HG03097 (cell line): ENCODE data around the gene PUS10.
A peak's percentile ranks its signal among the peaks of the same experiment; 100 is the strongest.
"Not testable (repeated sequence)": the region's sequence is repeated elsewhere in the genome, so short reads cannot be mapped to it uniquely, and the experiment has no call there.

Source experiments
- ATAC-seq: cut with Tn5 transposase; IDR thresholded peaks from one replicate; pipeline ENCODE4 v1.9.1; 2021; ENCODE audit not compliant: unreplicated experiment, low FRiP score

Gene PUS10

GRCh38 chr2:61013382-61013781, 4.7 kb downstream of the PUS10 start:
- no peak for ATAC-seq

- ATAC-seq = not testable (repeated sequence)
These were observed 5.8 kb downstream of the PUS10 start for GRCh38 chr2:61012303-61012702.

GRCh38 chr2:61011678-61012077, 6.4 kb downstream of the PUS10 start:
- ATAC-seq = no peak

- no peak for ATAC-seq
These were observed 8.7 kb downstream of the PUS10 start for GRCh38 chr2:61009355-61009754.

- no peak for ATAC-seq
These were observed 11.5 kb downstream of the PUS10 start for GRCh38 chr2:61006486-61007105.

- ATAC-seq = no peak
These were observed 12.3 kb downstream of the PUS10 start for GRCh38 chr2:61005736-61006135.

GRCh38 chr2:60998628-60999545, 19.2 kb downstream of the PUS10 start:
- ATAC-seq = no peak

- no peak for ATAC-seq
These were observed 23.9 kb downstream of the PUS10 start for GRCh38 chr2:60994131-60994530.

- peak; percentile 90 for ATAC-seq
These were observed 25.1 kb downstream of the PUS10 start for GRCh38 chr2:60992985-60993392.

- ATAC-seq = no peak
These were observed 26.4 kb downstream of the PUS10 start for GRCh38 chr2:60991644-60992043.

- no peak for ATAC-seq
These were observed 28.8 kb downstream of the PUS10 start for GRCh38 chr2:60989259-60989658.

GRCh38 chr2:60987656-60988055, 30.4 kb downstream of the PUS10 start:
- ATAC-seq = not testable (repeated sequence)

GRCh38 chr2:60987041-60987440, 31.0 kb downstream of the PUS10 start:
- no peak for ATAC-seq

GRCh38 chr2:60984720-60985119, 33.3 kb downstream of the PUS10 start:
- ATAC-seq = no peak

- ATAC-seq = not testable (repeated sequence)
These were observed 36.0 kb downstream of the PUS10 start for GRCh38 chr2:60982066-60982465.

- no peak for ATAC-seq
These were observed 37.8 kb downstream of the PUS10 start for GRCh38 chr2:60980071-60980815.

GRCh38 chr2:60979231-60979630, 38.8 kb downstream of the PUS10 start:
- ATAC-seq = no peak

GRCh38 chr2:60977562-60977895, 40.5 kb downstream of the PUS10 start:
- ATAC-seq = no peak

- ATAC-seq = no peak
These were observed 41.0 kb downstream of the PUS10 start for GRCh38 chr2:60976875-60977561.

- no peak for ATAC-seq
These were observed 41.7 kb downstream of the PUS10 start for GRCh38 chr2:60976256-60976850.
